ENCODE measurements around the gene DCT. TPM values are rescaled to one million over a fixed set of nuclear protein-coding genes. Genes with fewer than 3 reads are reported as not detected.

Gene DCT
- total and polyA plus RNA-seq, 2 donors (not counting 3 experiments of a cell fraction or from before 2014, with no cell fraction given) = not detected

- Histone ChIP-seq H3K4me2 (ENCODE audit: insufficient read depth, low read length) (no peak overlapping the region), H3K27ac (ENCODE audit: insufficient read depth, low read depth, low read length) (no peak overlapping the region), H2AFZ (ENCODE audit: low read depth, low read length) (no peak overlapping the region), H3K9ac (replicated peaks; ENCODE audit: extremely low read depth, insufficient read depth, low read length) (no peak overlapping the region), H4K20me1 (replicated peaks; ENCODE audit: control insufficient read depth, extremely low read depth, insufficient read depth, low read length) (no peaks in the 10 kb centered on the region), H3K36me3 (ENCODE audit: control insufficient read depth in 2 of 2, extremely low read depth in 1 of 2, insufficient read depth in 2 of 2, low read length in 2 of 2) (no peaks in the 10 kb centered on the region), H3K4me3 (replicated peaks in 1 of 3; ENCODE audit: insufficient read depth in 1 of 3, low read depth in 1 of 3, low read length in 3 of 3) (no peak overlapping the region), H3K9me1 (replicated peaks; ENCODE audit: control insufficient read depth, extremely low read depth, insufficient read depth, low read length) (no peaks in the 10 kb centered on the region), H3K79me2 (ENCODE audit: control insufficient read depth, insufficient read depth, low read length) (no peaks in the 10 kb centered on the region), H3K27me3 (ENCODE audit: control insufficient read depth in 2 of 2, insufficient read depth in 2 of 2, low read length in 2 of 2) (no peaks in the 10 kb centered on the region), H3K9me3 (replicated peaks; ENCODE audit: control insufficient read depth, insufficient read depth, low read length) (no peaks in the 10 kb centered on the region), H3K4me1 (ENCODE audit: control insufficient read depth, extremely low read depth, insufficient read depth, low read length) (no peaks in the 10 kb centered on the region)
- intact Hi-C loops (cut with micrococcal nuclease) (no loop called here), dilution Hi-C loops (cut with MboI; ENCODE audit: extremely low pct_ligation_motif_present, low sequenced_read_pairs) (no loop called here)
- POLR2A ChIA-PET = no interaction called here
- DNase-seq (ENCODE audit: low read depth, low spot score) (no peak), FAIRE-seq (no peak)
- CTCF ChIA-PET = interaction anchor here (0.7 kb wide), 1 partner anchor 9 kb away, joined by 3 read pairs; no protein-coding TSS in a partner anchor
- no peak for TF ChIP-seq POLR2A (IDR thresholded peaks at IDR 0.05; ENCODE audit: low read depth, low read length)
- TF ChIP-seq GATA2 (IDR thresholded peaks at IDR 0.05; ENCODE audit: insufficient read depth, insufficient read length, low read depth, low read length) = no peak
- no peak for TF ChIP-seq EZH2 (IDR thresholded peaks at IDR 0.05; ENCODE audit: borderline replicate concordance, low read depth, low read length, severe bottlenecking)
- TF ChIP-seq MYC (IDR thresholded peaks at IDR 0.05; ENCODE audit: low read depth, low read length) = no peak
- no peak for TF ChIP-seq MAX (IDR thresholded peaks at IDR 0.05; ENCODE audit: insufficient read depth, insufficient read length)
- TF ChIP-seq, protein P1, sequence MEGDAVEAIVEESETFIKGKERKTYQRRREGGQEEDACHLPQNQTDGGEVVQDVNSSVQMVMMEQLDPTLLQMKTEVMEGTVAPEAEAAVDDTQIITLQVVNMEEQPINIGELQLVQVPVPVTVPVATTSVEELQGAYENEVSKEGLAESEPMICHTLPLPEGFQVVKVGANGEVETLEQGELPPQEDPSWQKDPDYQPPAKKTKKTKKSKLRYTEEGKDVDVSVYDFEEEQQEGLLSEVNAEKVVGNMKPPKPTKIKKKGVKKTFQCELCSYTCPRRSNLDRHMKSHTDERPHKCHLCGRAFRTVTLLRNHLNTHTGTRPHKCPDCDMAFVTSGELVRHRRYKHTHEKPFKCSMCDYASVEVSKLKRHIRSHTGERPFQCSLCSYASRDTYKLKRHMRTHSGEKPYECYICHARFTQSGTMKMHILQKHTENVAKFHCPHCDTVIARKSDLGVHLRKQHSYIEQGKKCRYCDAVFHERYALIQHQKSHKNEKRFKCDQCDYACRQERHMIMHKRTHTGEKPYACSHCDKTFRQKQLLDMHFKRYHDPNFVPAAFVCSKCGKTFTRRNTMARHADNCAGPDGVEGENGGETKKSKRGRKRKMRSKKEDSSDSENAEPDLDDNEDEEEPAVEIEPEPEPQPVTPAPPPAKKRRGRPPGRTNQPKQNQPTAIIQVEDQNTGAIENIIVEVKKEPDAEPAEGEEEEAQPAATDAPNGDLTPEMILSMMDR (IDR thresholded peaks at IDR 0.05; ENCODE audit: extremely low read depth in 1 of 2, insufficient read depth in 1 of 2, low read depth in 1 of 2, low read length in 2 of 2) = no peak
- TF ChIP-seq JUN (IDR thresholded peaks at IDR 0.05; ENCODE audit: borderline replicate concordance, insufficient read depth, insufficient read length, low read depth) = no peak
- no peak for TF ChIP-seq FOS (IDR thresholded peaks at IDR 0.05; ENCODE audit: borderline replicate concordance, insufficient read depth, low read length)
- TF ChIP-seq POLR2AphosphoS5 (IDR thresholded peaks at IDR 0.05; ENCODE audit: insufficient read depth, low read depth, low read length) = no peak
- no TSS peak for BruUV-seq (replicated peaks)
Measured at GRCh38 chr13:94464771-94465170, 14.7 kb downstream of the DCT start.

Data from endothelial cell of umbilical vein (primary cell).